Activated CD8-positive, alpha-beta memory T cell treated with anti-CD3 and anti-CD28 coated beads, Interleukin-2, amount 50 U/mL, for 48 hours (primary cell): ENCODE results near the gene WFDC5.
"Not testable (repeated sequence)": the region's sequence is repeated elsewhere in the genome, so short reads cannot be mapped to it uniquely, and the experiment has no call there.

Experiments
- DNase-seq: peaks from one replicate; pipeline ENCODE4 v3.0.0-alpha.2; 2020

Gene WFDC5

DNA sequence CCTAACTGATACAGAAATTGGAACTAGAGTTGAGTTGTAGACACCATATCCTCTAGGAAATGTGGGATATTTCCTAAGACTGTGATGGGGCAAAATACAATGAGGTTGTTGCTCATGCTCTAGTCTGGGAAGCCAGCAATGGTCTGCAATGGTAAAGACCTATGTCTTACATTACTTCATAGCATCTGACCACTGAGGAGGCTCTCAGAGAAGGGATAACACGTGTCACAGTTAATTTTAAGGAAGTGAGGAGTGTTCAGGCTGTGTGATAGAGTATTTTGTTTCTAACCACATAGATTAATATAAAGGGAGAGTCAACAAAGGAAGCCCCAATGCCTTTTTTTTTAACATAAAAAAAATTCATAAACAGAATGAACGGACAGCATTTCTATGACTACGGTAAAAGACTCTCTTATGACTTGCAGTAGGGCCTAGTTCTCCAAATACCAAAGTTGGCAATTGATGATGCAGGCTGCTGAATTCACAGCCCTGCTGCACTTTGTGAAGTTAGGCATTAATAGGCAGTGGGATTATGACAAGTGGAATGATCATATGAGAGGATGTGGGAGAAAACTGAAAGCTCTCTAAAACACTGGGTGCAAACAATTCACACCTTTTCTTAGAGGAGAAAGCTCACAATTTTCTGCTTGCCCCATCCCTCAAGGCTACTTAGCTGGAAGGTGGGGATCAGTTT lies 27.7 kb downstream of the WFDC5 start:
- DNase-seq: no peak

DNA sequence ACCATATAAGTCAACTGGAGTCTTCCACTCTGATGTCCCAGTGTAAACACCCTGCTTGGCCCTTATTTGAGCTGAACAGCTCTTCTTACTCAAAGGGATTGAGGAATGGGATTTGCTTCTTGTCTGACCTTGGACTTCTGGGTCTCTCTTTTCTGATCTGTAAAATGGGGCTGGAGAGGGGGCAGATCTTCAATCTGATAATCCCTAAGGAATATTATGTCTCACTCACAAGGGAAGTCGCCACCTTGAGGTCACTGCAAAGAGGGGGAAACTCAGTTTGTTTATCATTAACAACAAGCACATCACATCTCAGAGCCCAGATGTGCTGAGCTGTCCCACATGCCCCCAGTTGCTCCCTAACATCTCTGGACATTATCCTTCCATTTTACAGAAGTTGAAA lies 29.1 kb downstream of the WFDC5 start:
- no peak for DNase-seq

DNA sequence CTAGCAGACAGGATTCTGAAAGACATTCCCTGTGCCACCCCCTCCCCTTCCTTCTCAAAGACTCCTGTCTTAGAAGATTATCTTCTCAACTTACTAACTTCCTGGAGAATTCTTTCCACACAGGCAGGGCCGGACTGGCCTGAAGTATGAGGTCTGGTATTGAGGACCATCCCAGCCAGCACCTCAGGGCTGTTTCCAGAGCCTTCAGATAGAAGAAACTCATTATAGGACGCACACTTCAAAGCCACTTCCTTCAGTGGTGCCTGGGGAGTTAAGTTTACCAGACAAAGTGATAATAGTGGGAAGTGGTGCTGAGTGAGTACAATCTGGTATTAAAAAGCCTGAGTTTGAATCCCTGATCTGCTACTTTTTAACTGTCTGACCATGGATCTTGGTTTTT lies 29.7 kb downstream of the WFDC5 start:
- no peak for DNase-seq

DNA sequence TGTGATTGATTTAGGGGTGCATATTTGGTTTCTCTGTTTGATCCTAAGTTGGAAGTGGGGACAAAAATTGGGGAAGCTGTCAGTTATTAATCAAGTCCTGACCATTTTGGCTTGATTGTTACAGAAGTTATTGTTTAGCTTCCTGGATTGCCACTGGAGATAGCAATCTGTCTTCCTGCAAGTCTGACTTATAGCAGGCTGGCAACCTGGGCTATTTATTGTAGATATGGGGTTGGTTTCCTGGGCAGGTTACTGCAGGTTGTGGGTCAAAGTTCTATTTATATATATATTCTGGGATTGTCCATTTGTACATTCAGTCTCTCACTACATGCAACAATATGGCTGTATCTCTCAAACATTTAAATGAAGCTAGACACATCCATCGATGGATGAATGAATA lies 31.8 kb downstream of the WFDC5 start:
- DNase-seq: no peak

DNA sequence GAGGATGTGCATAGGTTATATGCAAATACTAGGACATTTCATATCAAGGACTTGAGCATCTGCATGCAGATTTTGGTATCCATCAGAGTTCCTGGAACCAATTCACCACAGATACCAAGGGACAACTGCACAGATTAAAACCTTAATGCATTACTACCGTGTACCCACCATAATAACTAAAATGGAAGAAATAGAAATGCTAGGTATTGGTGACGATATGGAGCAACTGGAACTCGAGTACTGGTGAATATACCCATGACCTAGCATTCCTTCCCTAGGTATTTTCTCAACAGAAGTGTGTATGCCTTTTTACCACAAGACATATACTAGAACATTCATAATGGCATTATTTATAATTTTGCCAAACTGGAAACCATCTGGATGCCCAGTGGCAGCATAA lies 32.5 kb downstream of the WFDC5 start:
- DNase-seq: no peak

DNA sequence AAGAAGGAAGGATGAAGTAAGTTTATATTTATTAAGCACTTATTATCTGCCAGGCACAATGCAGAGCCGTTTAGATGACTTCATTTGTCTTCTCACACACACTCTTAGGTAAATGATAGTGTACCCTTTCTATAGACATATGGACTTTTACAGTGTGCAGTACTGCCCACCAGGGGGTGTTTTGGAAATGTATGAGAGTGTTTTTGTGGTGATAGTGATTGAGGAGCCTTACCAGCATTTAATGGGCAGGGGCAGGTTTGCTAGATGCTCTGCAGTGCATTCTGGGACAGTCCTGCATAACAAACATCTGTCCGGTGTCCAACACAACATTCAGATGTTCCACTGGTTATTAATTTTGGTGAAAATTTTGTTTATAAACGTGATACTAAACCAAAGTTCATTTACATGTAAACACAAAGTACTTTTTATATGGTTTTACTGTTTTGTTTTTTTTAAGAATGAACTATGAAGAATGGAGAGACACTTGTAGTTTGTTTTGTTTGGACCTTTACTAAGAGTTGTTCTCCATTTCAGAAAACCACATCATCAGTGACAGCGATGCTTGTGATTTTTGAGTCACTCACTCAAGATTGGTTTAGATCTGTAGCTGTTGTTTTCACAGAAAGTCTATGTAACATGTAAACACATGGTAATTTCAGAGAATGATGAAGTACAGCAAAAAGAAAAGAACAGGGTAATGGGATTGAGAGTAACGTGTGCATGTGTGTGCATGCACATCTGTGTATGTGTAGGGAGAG lies 33.9 kb downstream of the WFDC5 start:
- no peak for DNase-seq

DNA sequence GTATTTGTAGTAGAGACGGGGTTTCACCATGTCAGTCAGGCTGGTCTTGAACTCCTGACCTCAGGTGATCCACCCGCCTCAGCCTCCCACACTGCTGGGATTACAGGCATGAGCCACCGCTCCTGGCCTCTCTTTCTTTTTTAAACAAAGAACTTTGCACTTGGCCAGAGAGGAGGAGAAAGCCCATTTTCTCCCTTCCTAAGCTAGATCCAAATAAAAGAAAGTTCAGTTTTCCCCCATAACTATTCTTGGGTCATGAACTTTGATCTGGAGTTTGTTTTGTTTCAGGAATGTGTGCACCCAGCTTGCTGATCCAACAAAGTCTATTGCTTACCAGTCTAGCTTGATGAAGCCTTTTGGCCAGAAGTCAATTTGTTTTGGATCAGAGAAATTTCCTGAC lies 37.4 kb downstream of the WFDC5 start:
- DNase-seq: no peak

DNA sequence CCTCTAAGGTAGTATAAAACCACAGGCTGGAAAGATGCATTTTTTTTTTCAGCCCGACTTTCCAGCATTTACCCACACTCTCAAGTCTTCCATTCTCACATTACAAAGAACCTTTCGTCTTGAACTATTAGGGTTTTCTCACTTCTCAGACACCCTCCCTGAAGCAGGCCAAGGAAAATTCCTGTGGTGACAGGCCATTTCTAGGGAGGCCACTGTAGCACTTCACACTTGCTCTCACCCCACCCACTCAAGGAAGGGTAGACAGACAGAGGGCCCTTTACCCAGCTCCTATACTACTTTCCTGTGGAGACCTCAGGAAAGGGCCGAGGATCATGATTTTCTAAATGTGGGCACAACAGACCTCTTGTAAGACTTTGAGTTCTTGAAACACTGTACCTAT lies 41.8 kb downstream of the WFDC5 start:
- DNase-seq: no peak

DNA sequence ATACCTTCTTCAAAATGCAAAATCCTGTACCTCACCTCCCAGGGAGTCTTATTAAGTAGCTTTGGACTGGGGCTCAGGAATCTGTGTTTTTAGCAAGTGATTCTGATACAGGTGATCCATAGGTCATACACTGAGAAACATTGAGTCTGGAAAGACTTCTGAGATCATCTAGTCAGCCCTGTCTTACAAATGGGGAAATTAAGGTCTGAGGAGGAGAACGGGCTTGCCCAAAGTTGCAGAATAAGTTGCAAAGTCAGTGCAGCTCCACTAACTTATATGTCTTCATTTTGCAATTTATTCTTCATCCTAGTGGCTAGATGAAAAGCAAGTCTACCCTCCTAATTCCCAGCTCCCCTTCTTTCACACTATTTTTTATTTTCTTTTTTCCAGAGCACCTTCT lies 42.9 kb downstream of the WFDC5 start:
- no peak for DNase-seq

DNA sequence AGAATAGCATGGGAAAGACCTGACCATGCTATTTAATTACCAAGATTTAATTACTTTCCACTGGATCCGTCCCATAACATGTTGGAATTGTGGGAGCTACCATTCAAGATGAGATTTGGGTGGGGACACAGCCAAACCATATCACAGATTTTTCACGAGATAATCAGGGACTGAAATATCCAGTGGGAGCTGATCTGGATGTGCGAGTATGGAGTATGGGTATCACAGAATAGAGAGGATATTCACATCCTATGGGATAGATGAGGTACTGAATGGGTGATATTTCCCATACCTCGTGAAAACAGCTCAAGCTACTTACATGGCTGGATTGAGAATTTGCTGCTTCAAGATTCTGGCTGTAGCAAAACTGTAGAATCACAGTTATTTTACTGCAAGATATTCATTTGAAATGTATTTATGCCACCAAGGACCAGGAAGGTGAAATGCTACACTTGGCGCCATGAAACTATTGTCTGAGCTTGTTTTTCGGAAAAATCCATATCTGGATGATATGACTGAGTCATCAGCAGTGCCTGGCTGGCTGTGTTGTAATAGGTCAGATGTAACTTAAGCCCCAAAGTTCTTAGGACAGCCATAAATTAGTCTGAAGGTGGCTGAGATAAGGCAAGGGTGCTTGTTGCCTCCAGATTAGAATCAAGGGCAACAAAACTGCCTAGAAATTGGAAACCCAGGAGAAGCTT lies 43.9 kb downstream of the WFDC5 start:
- DNase-seq: no peak

DNA sequence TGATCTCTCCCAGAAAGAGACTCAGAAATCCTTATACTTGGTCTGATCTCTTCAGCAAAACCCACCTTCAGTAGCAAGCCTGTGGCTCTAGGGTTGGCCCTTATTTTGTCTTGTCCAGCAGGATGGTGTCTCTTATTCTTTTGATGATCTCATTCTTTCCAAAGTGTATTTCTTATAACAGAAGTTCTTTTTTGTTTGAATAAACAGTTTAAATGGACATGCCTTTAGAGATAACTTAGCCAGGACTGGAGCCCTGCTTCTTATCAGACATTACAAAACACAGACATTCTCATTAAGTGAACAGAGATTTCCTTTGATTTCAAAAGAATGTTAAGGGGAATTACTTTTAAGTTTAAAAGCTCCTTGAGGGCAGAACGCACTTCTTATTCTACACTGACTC lies 45.7 kb downstream of the WFDC5 start:
- no peak for DNase-seq

DNA sequence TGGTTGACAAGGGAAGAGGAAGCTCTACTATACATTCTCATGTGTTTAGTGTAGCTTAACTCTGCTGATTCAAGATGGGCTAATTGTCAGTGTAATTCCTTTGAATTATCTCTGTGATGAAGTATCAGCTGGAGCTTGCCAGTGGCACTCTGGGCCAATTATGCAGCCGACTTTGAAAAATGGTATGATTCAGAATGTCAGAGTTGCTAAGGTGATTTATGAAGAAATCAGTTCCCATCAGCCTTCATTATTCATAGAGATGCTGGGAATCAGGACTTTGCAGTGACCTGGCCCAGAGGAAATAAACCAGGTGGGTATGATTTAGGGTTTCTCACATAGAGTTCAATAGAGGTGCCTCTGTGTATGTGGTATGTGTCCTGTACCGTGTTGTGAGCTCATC lies 47.4 kb downstream of the WFDC5 start:
- no peak for DNase-seq

DNA sequence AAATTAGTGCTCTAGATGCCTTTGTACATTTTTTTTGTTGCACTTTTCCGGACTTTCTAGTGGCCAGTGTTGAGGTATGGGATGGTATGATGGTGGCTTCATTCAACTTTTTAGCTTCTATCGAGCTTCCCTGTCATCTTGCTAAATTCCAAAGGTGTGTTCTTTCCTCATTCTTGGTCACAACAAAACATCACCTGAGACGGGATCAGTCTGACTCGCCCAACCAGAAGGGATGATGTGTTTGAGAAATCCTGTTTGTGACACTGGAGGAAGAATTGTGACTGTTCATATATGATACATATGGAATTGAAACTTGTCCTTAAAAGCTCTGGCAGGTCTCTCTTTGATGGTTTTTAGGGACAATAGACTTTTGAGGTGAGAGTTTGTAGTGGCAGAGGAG lies 47.9 kb downstream of the WFDC5 start:
- no peak for DNase-seq

DNA sequence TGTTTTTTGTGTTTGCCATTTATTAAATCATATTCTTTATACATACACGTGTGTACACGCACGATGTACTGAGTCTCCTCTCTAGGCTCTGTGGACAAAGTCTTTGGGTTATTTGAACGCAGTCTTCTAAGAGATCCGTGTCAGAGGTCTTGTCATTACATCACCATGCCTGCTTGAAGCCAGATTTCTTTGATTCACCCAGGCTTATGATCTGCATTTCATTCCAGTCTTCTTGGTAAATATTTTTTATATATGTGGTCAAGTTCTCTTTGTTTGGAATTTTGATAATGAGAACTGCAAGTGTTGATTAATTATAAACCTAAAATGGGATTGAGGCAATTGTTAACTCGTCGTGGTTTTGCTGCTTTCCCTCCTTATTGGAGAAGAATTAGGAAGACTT lies 48.6 kb downstream of the WFDC5 start:
- DNase-seq: no peak

DNA sequence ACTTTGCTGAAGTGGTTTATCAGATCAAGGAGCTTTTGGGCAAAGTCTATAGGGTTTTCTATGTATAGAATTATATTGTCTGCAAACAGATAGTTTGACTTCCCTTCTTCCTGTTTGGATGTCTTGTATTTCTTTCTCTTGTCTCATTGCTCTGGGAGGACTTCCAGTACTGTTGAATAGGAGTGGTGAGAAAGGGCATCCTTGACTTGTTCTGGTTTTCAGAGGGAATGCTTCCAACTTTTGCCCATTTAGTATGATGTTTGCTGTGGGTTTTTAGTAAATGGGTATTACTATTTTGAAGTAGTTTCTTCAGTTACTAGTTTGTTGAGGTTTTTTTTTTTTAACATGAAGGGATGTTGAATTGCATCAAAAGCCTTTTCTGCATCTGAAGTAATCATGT lies 50.2 kb downstream of the WFDC5 start:
- DNase-seq: no peak

DNA sequence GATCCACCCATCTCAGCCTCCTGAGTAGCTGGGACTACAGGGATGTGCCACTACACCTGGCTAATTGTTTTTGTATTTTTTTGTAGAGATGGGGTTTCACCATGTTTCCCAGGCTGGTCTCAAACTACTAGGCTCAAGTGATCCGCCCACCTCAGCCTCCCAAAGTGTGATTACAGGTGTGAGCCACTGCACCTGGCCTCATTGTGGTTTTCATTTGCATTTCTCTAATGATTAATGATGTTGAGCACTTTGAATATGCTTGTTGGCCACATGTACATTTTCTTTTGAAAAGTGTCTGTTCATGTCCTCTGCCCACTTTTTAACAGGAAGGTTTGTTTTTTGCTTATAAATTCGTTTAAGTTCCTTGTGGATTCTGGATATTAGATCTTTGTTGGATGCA lies 51.9 kb downstream of the WFDC5 start:
- DNase-seq: not testable (repeated sequence)

DNA sequence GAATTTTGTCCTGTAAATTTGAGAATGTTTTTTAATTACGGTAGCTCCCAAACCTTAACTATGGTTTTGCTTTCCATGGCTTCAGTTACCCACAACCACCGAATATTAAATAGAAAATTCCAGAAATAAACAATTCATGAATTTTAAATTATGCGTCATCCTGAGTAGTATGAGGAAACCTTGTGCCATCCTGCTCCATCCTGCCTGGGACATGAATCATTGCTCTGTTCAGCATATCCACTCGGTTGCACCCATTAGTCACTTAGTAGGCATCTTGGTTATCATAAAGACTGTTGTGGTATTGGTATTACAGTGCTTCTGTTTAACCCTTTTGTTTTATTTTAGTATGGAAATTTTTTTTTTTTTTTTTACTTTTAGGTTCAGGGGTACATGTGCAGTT lies 53.7 kb downstream of the WFDC5 start:
- no peak for DNase-seq

DNA sequence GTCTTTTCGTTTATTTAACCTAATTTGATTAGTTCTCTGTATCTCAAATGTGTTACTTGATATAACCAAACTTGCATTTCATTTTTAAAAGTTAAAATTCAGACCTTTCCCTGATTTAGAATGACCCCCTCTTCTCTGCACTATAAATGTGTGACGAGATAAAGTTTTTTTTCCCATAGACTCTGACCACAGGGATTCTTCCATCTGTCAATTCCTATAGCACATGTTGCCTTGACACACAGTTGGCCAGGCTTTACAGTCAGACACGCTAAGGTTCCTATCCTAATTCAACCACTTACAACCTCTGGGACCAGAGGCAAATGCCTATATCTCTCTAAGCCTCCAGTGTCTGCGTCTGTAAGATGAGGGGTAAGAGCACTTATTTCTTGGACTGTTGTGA lies 54.7 kb downstream of the WFDC5 start:
- DNase-seq: no peak
